ENCODE measurements around the gene HYAL4. TPM values are rescaled to one million over a fixed set of nuclear protein-coding genes. Genes with fewer than 3 reads are reported as not detected.

The HYAL4 gene
- total RNA-seq, 1 experiment from 2014 or later = not detected

DNA sequence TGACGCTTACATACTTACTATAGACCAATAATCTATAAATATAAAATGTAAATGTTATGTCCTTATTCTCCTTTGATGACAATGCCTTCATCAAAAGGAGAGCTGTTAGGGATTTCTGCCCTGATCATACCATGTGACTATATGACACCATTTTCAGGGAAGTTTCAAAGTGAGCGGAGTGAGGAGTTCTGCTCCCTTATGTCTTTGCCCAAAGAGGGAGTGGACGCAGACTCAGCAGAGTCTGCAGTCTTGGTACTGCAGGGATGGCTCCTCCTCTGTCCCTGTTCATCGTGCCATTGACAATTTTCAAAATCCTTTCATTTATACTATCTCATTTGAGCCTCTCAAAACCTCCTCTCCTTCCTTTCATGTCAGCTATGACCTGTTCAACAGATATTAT is 27.9 kb downstream of the HYAL4 start:
- ChIA-PET POLR2A (no interaction called here), CTCF (interaction anchor here (1.4 kb wide), 1 partner anchor 190 kb away, joined by 8 read pairs; no protein-coding TSS in a partner anchor)
- H3K4me3 ChIP-seq (ENCODE audit: low read depth in 2 of 2, low read length in 2 of 2) = no peak overlapping the region
- ATAC-seq (no peak), DNase-seq (ENCODE audit: low read depth, low spot score) (no peak)
- no peak overlapping the region for H3K27ac ChIP-seq (ENCODE audit: low read length)
- peaks cover 10% of the 10 kb centered on the region; the same call in 1 of the 2 replicates for H3K27me3 ChIP-seq (ENCODE audit: control insufficient read depth, insufficient read depth, low read length)
- TF ChIP-seq, protein P1, sequence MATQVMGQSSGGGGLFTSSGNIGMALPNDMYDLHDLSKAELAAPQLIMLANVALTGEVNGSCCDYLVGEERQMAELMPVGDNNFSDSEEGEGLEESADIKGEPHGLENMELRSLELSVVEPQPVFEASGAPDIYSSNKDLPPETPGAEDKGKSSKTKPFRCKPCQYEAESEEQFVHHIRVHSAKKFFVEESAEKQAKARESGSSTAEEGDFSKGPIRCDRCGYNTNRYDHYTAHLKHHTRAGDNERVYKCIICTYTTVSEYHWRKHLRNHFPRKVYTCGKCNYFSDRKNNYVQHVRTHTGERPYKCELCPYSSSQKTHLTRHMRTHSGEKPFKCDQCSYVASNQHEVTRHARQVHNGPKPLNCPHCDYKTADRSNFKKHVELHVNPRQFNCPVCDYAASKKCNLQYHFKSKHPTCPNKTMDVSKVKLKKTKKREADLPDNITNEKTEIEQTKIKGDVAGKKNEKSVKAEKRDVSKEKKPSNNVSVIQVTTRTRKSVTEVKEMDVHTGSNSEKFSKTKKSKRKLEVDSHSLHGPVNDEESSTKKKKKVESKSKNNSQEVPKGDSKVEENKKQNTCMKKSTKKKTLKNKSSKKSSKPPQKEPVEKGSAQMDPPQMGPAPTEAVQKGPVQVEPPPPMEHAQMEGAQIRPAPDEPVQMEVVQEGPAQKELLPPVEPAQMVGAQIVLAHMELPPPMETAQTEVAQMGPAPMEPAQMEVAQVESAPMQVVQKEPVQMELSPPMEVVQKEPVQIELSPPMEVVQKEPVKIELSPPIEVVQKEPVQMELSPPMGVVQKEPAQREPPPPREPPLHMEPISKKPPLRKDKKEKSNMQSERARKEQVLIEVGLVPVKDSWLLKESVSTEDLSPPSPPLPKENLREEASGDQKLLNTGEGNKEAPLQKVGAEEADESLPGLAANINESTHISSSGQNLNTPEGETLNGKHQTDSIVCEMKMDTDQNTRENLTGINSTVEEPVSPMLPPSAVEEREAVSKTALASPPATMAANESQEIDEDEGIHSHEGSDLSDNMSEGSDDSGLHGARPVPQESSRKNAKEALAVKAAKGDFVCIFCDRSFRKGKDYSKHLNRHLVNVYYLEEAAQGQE (IDR thresholded peaks at IDR 0.05; ENCODE audit: insufficient read depth in 1 of 2, low read depth in 2 of 2, low read length in 1 of 2) = no peak
- TF ChIP-seq TCF7L2 (IDR thresholded peaks at IDR 0.05; ENCODE audit: low read depth, low read length) (no peak), POLR2AphosphoS5 (IDR thresholded peaks at IDR 0.05; ENCODE audit: low read depth, low read length) (no peak), SIN3A (IDR thresholded peaks at IDR 0.05; ENCODE audit: borderline replicate concordance, insufficient read depth, low read depth, low read length) (no peak)
- TF ChIP-seq, protein P2, sequence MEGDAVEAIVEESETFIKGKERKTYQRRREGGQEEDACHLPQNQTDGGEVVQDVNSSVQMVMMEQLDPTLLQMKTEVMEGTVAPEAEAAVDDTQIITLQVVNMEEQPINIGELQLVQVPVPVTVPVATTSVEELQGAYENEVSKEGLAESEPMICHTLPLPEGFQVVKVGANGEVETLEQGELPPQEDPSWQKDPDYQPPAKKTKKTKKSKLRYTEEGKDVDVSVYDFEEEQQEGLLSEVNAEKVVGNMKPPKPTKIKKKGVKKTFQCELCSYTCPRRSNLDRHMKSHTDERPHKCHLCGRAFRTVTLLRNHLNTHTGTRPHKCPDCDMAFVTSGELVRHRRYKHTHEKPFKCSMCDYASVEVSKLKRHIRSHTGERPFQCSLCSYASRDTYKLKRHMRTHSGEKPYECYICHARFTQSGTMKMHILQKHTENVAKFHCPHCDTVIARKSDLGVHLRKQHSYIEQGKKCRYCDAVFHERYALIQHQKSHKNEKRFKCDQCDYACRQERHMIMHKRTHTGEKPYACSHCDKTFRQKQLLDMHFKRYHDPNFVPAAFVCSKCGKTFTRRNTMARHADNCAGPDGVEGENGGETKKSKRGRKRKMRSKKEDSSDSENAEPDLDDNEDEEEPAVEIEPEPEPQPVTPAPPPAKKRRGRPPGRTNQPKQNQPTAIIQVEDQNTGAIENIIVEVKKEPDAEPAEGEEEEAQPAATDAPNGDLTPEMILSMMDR (IDR thresholded peaks at IDR 0.05) = no peak
- no peaks in the 10 kb centered on the region for H3K36me3 ChIP-seq (ENCODE audit: control insufficient read depth, insufficient read depth, low read length)
- intact Hi-C loops (cut with micrococcal nuclease; ENCODE audit: unreplicated experiment) (loop anchor here (5.0 to 10.0 kb wide), 2 partner anchors 291 to 378 kb away; no protein-coding TSS in a partner anchor), in situ Hi-C loops (cut with HindIII; ENCODE audit: low pct_unique_long_range_greater_than_20kb, low sequenced_read_pairs) (no loop called here)
- H3K4me1 ChIP-seq (ENCODE audit: control insufficient read depth, insufficient read depth, low read length) = no peaks in the 10 kb centered on the region
- H3K9me3 ChIP-seq (ENCODE audit: control insufficient read depth, insufficient read depth, low read depth, low read length) = no peaks in the 10 kb centered on the region
- BruUV-seq (replicated peaks) = no TSS peak

DNA sequence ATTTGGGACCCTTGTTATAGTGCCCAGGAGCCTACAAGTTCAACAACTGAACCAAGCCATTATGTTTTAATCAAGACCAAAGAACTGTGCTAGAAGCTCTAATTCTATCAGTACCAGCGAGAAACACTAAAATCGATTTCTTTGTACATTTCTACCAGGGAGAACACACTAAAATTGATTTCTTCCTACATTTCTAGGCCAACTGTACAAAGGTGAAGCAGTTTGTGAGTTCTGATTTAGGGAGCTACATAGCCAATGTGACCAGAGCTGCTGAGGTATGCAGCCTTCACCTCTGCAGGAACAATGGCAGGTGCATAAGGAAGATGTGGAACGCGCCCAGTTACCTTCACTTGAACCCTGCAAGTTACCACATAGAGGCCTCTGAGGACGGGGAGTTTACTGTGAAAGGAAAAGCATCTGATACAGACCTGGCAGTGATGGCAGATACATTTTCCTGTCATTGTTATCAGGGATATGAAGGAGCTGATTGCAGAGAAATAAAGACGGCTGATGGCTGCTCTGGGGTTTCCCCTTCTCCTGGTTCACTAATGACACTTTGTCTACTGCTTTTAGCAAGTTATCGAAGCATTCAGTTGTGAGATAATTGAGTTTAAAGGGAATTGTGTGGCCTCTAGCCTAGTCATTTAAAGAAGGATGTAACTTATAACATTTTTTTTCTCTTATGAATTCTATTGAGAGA is 31.7 kb downstream of the HYAL4 start:
- Histone ChIP-seq H3K4me3 (ENCODE audit: low read depth in 2 of 2, low read length in 2 of 2) (no peak overlapping the region), H3K27ac (ENCODE audit: low read length) (no peak overlapping the region), H3K27me3 (ENCODE audit: control insufficient read depth, insufficient read depth, low read length) (peaks cover 4% of the 10 kb centered on the region; the same call in 1 of the 2 replicates), H3K4me1 (ENCODE audit: control insufficient read depth, insufficient read depth, low read length) (no peaks in the 10 kb centered on the region), H3K36me3 (ENCODE audit: control insufficient read depth, insufficient read depth, low read length) (no peaks in the 10 kb centered on the region), H3K9me3 (ENCODE audit: control insufficient read depth, insufficient read depth, low read depth, low read length) (no peaks in the 10 kb centered on the region)
- in situ Hi-C loops (cut with HindIII; ENCODE audit: low pct_unique_long_range_greater_than_20kb, low sequenced_read_pairs) (no loop called here), intact Hi-C loops (cut with micrococcal nuclease; ENCODE audit: unreplicated experiment) (loop anchor here (10.0 kb wide), 1 partner anchor 382 kb away; no protein-coding TSS in a partner anchor)
- no TSS peak for BruUV-seq (replicated peaks)
- CTCF ChIA-PET = no interaction called here
- ATAC-seq = no peak
- TF ChIP-seq, protein P2 (IDR thresholded peaks at IDR 0.05) = no peak
- TF ChIP-seq SIN3A (IDR thresholded peaks at IDR 0.05; ENCODE audit: borderline replicate concordance, insufficient read depth, low read depth, low read length) = no peak
- TF ChIP-seq POLR2AphosphoS5 (IDR thresholded peaks at IDR 0.05; ENCODE audit: low read depth, low read length) = no peak
- no peak for TF ChIP-seq TCF7L2 (IDR thresholded peaks at IDR 0.05; ENCODE audit: low read depth, low read length)
- TF ChIP-seq, protein P1 (IDR thresholded peaks at IDR 0.05; ENCODE audit: insufficient read depth in 1 of 2, low read depth in 2 of 2, low read length in 1 of 2) = no peak
- POLR2A ChIA-PET = no interaction called here
- no peak for DNase-seq (ENCODE audit: low read depth, low spot score)

Data from Panc1 (cell line).